ENCODE data around the gene KLF16. TPM values are rescaled to one million over a fixed set of nuclear protein-coding genes. Genes with fewer than 3 reads are reported as not detected.

Gene KLF16
- total and polyA plus RNA-seq, 10 of the 15 experiments (the other 5 are each of a cell fraction or from before 2014, with no cell fraction given) = 0.03 to 41.2 (median 2.6) TPM

- TF ChIP-seq BCLAF1 (IDR thresholded peaks at IDR 0.05) = no peak
- no peak for TF ChIP-seq GATAD2B (conservative IDR thresholded peaks at IDR 0.05; ENCODE audit: low read depth)
- TF ChIP-seq NFXL1 (IDR thresholded peaks at IDR 0.05; ENCODE audit: borderline replicate concordance) = no peak
Observed at GRCh38 chr19:1811472-1811894, 51.9 kb downstream of the KLF16 start (continued).

GRCh38 chr19:1810439-1811160 lies 52.8 kb downstream of the KLF16 start:
- ATAC-seq = no peak
- ChIA-PET RAD21 (ENCODE audit: unreplicated experiment) (interaction anchor here (1.0 kb wide), 1 partner anchor 220 kb away, joined by 3 read pairs; no protein-coding TSS in a partner anchor), SMC1A (ENCODE audit: uncharacterized antibody, unreplicated experiment) (no interaction called here), CTCF (interaction anchor here (1.2 kb wide), 1 partner anchor 10 kb away, joined by 4 read pairs; no protein-coding TSS in a partner anchor), POLR2A (interaction anchor here (0.6 kb wide), 1 partner anchor 198 kb away, joined by 3 read pairs; no protein-coding TSS in a partner anchor)
- Histone ChIP-seq H3K4me2 (ENCODE audit: control insufficient read depth, insufficient read depth) (no peak overlapping the region), H3K27me3 (replicated peaks in 1 of 2; ENCODE audit: control insufficient read depth in 2 of 2, insufficient read depth in 2 of 2, low read length in 1 of 2) (no peaks in the 10 kb centered on the region), H3K27ac (ENCODE audit: control insufficient read depth, insufficient read depth) (no peak overlapping the region), H3K9ac (ENCODE audit: control insufficient read depth, insufficient read depth, low read length) (no peak overlapping the region), H3K36me3 (ENCODE audit: control insufficient read depth in 2 of 2, insufficient read depth in 2 of 2, low read length in 1 of 2) (no peaks in the 10 kb centered on the region), H3K4me1 (ENCODE audit: control insufficient read depth, insufficient read depth, low read length) (peaks cover 3% of the 10 kb centered on the region; the same call in 1 of the 2 replicates), H4K20me1 (ENCODE audit: control insufficient read depth, insufficient read depth) (no peaks in the 10 kb centered on the region), H3K4me3 (no peak overlapping the region), H2AFZ (ENCODE audit: control insufficient read depth, low read depth, low read length) (no peak overlapping the region), H3K79me2 (ENCODE audit: control insufficient read depth, insufficient read depth, low read length) (no peaks in the 10 kb centered on the region), H3K9me3 (replicated peaks; ENCODE audit: control insufficient read depth, insufficient read depth, low read length) (no peaks in the 10 kb centered on the region)
- no TSS peak for BruUV-seq (replicated peaks)
- WGBS (ENCODE audit: insufficient coverage, insufficient replicate concordance, low lambda C conversion rate, missing lambda C conversion rate) = 61% methylated on average over 19 of the region's 19 CpGs
- no peak for FAIRE-seq
- no peak for DNase-seq (ENCODE audit: low read depth, low spot score)
- in situ Hi-C loops (cut with MboI) = no loop called here
- intact Hi-C loops (cut with micrococcal nuclease; ENCODE audit: unreplicated experiment) = no loop called here
- TF ChIP-seq, protein P1, sequence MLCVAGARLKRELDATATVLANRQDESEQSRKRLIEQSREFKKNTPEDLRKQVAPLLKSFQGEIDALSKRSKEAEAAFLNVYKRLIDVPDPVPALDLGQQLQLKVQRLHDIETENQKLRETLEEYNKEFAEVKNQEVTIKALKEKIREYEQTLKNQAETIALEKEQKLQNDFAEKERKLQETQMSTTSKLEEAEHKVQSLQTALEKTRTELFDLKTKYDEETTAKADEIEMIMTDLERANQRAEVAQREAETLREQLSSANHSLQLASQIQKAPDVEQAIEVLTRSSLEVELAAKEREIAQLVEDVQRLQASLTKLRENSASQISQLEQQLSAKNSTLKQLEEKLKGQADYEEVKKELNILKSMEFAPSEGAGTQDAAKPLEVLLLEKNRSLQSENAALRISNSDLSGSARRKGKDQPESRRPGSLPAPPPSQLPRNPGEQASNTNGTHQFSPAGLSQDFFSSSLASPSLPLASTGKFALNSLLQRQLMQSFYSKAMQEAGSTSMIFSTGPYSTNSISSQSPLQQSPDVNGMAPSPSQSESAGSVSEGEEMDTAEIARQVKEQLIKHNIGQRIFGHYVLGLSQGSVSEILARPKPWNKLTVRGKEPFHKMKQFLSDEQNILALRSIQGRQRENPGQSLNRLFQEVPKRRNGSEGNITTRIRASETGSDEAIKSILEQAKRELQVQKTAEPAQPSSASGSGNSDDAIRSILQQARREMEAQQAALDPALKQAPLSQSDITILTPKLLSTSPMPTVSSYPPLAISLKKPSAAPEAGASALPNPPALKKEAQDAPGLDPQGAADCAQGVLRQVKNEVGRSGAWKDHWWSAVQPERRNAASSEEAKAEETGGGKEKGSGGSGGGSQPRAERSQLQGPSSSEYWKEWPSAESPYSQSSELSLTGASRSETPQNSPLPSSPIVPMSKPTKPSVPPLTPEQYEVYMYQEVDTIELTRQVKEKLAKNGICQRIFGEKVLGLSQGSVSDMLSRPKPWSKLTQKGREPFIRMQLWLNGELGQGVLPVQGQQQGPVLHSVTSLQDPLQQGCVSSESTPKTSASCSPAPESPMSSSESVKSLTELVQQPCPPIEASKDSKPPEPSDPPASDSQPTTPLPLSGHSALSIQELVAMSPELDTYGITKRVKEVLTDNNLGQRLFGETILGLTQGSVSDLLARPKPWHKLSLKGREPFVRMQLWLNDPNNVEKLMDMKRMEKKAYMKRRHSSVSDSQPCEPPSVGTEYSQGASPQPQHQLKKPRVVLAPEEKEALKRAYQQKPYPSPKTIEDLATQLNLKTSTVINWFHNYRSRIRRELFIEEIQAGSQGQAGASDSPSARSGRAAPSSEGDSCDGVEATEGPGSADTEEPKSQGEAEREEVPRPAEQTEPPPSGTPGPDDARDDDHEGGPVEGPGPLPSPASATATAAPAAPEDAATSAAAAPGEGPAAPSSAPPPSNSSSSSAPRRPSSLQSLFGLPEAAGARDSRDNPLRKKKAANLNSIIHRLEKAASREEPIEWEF (IDR thresholded peaks at IDR 0.05; ENCODE audit: insufficient replicate concordance, low read depth, low read length) = no peak
- TF ChIP-seq CBX3 (IDR thresholded peaks at IDR 0.05; ENCODE audit: borderline replicate concordance, low read depth) (no peak), SMC3 (IDR thresholded peaks at IDR 0.05; ENCODE audit: borderline replicate concordance, low read length) (no peak), BRCA1 (IDR thresholded peaks at IDR 0.05; ENCODE audit: low read depth, low read length) (no peak), SMARCA5 (IDR thresholded peaks at IDR 0.05) (no peak), SP1 (IDR thresholded peaks at IDR 0.05; ENCODE audit: low read depth, low read length) (no peak), POU2F2 (IDR thresholded peaks at IDR 0.05; ENCODE audit: borderline replicate concordance, low read depth, low read length) (no peak), YY1 (IDR thresholded peaks at IDR 0.05; ENCODE audit: low read depth, low read length) (no peak), SUPT20H (IDR thresholded peaks at IDR 0.05; ENCODE audit: borderline replicate concordance, control insufficient read depth, low read depth, low read length) (no peak)
- TF ChIP-seq, protein P2, sequence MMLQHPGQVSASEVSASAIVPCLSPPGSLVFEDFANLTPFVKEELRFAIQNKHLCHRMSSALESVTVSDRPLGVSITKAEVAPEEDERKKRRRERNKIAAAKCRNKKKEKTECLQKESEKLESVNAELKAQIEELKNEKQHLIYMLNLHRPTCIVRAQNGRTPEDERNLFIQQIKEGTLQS (IDR thresholded peaks at IDR 0.05; ENCODE audit: borderline replicate concordance, extremely low read depth, low read depth, low read length) = no peak
